ENCODE data around the gene TMEM38A. TPM values are rescaled to one million over a fixed set of nuclear protein-coding genes. Genes with fewer than 3 reads are reported as not detected.

TMEM38A gene
- total RNA-seq, 4 donors from 2014 or later: 3.3 to 7.3 (median 3.6) TPM

DNA sequence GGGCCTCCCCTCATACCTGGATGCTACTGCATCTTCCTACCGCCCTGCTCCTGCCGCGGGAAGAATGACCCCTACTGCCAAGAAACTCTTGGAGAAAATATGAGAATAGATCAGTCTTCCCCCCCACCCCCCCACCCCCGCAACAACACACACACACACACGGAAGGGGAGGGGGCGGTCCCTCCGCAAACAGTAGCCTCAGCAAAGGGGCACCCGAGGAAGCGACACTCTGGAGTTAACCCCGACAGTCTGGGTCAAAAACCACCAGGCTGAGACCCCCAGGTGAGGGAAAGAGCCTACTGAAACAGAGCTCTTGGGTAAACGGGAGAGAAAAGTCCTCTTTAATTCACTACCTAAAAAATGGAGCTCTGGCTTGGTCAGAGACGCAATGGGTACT, 34.1 kb upstream of the TMEM38A start:
- TF ChIP-seq EP300 (IDR thresholded peaks at IDR 0.05) (no peak), POLR2A (IDR thresholded peaks at IDR 0.05) (no peak)
- TF ChIP-seq, protein P1, sequence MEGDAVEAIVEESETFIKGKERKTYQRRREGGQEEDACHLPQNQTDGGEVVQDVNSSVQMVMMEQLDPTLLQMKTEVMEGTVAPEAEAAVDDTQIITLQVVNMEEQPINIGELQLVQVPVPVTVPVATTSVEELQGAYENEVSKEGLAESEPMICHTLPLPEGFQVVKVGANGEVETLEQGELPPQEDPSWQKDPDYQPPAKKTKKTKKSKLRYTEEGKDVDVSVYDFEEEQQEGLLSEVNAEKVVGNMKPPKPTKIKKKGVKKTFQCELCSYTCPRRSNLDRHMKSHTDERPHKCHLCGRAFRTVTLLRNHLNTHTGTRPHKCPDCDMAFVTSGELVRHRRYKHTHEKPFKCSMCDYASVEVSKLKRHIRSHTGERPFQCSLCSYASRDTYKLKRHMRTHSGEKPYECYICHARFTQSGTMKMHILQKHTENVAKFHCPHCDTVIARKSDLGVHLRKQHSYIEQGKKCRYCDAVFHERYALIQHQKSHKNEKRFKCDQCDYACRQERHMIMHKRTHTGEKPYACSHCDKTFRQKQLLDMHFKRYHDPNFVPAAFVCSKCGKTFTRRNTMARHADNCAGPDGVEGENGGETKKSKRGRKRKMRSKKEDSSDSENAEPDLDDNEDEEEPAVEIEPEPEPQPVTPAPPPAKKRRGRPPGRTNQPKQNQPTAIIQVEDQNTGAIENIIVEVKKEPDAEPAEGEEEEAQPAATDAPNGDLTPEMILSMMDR (IDR thresholded peaks at IDR 0.05): no peak
- H3K36me3 ChIP-seq: peaks cover 0 to 23% (median 0%) of the 10 kb centered on the region in 3 donors
- no peak for DNase-seq (ENCODE audit: low spot score in 2 of 2)
- peak overlapping the region; percentile 71 to 98 (median 89) for H3K27ac ChIP-seq
- 0 to 1% methylated on average over 8 to 11 of the region's 12 CpGs for WGBS, 2 donors
- H3K27me3 ChIP-seq: no peaks in the 10 kb centered on the region
- peak overlapping the region; percentile 81 to 95 (median 90) for H3K4me3 ChIP-seq
- H3K4me1 ChIP-seq: peaks cover 0 to 63% (median 21%) of the 10 kb centered on the region in 4 donors
- H3K9me3 ChIP-seq: no peaks in the 10 kb centered on the region

DNA sequence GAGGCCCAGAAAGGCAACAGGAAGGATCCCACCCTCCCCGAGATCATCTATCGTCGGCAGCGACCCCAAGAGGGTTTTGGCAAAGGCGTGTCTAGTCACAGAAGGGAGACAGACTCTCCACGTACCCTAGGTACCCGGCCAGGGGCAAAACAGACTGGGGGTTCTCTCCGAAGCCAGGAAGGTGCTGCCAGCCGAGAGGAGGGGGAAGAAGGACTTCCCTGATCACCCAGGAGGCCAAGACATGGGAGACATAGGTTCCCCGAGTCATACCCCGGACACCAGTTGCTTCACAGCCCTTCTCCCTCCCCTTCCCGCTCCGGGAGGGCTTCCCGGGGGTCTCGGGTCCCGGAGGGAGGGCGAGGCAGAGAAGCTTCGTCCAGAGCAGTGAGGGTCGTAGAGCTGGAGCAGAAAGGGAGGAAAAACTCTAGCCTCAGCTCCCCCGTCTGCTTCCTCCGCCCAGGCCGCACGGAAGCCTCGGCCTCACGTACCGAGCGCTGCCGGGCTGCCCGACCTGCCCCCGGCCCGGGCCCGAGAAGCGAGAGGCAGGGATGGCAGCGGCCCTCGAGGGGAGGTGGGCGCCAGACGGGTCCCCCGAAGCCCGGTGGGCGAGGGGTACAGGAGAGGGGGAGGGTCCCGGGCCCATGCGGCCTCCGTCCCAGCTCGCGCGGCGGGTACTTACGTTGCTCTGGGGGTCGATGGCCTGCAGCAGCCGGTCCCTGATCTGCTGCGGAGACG, 33.6 kb upstream of the TMEM38A start:
- no peak for DNase-seq (ENCODE audit: low spot score in 2 of 2)
- peaks cover 0 to 29% (median 0%) of the 10 kb centered on the region in 3 donors for H3K36me3 ChIP-seq
- H3K4me1 ChIP-seq: peaks cover 0 to 57% (median 21%) of the 10 kb centered on the region in 4 donors
- H3K27ac ChIP-seq: peak overlapping the region; percentile 71 to 98 (median 89)
- no peak for TF ChIP-seq EP300 (IDR thresholded peaks at IDR 0.05)
- no peak for TF ChIP-seq POLR2A (IDR thresholded peaks at IDR 0.05)
- TF ChIP-seq, protein P1 (IDR thresholded peaks at IDR 0.05): no peak
- no peaks in the 10 kb centered on the region for H3K27me3 ChIP-seq
- WGBS, 2 donors: 0% methylated on average over 19 to 35 of the region's 52 CpGs
- peak overlapping the region; percentile 81 to 95 (median 90) for H3K4me3 ChIP-seq
- H3K9me3 ChIP-seq: no peaks in the 10 kb centered on the region

DNA sequence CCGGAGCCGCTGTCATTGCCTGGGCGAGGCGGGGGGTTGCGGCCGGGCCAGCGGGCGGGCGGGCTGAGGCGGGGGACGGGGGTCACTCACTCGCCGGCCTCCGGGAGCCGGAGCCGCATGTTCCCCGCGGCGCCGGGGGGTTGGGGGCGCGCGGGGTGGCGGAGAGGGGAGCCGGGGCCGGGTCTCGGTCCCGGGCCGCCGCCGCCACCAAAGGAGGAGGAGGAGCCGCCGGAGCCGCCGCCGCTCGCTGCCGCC, 33.1 kb upstream of the TMEM38A start:
- Histone ChIP-seq H3K27ac (peak overlapping the region; percentile 71 to 98 (median 89)), H3K9me3 (no peaks in the 10 kb centered on the region), H3K36me3 (peaks cover 0 to 33% (median 0%) of the 10 kb centered on the region in 3 donors), H3K4me1 (peaks cover 0 to 52% (median 21%) of the 10 kb centered on the region in 4 donors), H3K4me3 (peak overlapping the region; percentile 81 to 95 (median 90)), H3K27me3 (no peaks in the 10 kb centered on the region)
- WGBS, 2 donors: 0% methylated on average over 10 to 11 of the region's 38 CpGs
- DNase-seq (ENCODE audit: low spot score in 2 of 2): no peak
- TF ChIP-seq, protein P1 (IDR thresholded peaks at IDR 0.05): no peak
- TF ChIP-seq POLR2A (IDR thresholded peaks at IDR 0.05): peak in 1 of 2 donors; percentile 33
- no peak for TF ChIP-seq EP300 (IDR thresholded peaks at IDR 0.05)

DNA sequence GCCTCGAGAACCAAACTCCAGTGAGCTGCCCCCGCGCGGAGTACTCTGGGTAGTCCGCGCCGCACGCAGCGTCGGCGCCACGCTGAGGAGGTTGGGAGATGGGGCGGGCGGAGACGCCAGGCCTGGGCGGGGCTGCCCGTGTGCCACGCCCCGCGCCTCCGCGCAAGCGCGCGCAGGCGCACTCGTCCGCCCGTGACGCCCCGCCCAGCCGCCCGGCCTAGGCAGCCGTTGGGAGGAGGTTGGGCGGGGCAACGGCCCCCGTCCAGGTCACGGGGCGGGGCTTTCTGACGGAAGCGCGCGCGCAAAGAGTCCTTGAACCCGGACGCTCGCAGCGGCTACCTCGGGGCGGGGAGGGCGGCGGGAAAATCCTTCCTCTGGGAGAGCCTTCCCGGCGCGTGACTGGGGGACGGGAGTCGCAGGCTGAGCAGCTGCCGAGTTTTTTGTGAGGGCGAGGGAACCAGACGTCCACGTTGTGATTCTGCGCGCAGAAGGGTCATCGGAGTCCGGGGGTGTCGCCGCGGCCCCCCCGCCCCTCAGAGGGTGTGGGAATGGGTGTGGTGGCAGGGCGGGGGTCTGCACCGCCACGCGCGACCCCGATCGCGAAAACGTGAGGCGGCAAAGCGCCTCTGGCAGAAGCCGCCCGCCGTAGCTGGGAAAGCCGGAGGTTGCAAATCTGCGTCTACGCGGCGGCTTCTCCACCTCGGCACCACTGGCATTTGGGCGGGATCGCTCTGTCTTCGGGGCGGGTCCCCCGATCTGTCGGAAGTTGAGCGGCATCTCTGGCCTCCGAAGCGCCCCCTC, 32.6 kb upstream of the TMEM38A start, which contains the start of gene MED26:
Gene MED26 (minus strand): TSS at position 22 of the 801 bp plus-strand sequence. CDS start 261 bp downstream, outside the sequence.
- DNase-seq (ENCODE audit: low spot score in 2 of 2): peak; percentile 88 to 92
- Histone ChIP-seq H3K36me3 (peaks cover 0 to 35% (median 0%) of the 10 kb centered on the region in 3 donors), H3K27ac (peak within 1 kb of the TSS; percentile 87 to 98 (median 96)), H3K27me3 (no peaks in the 10 kb centered on the region), H3K4me3 (peak within 1 kb of the TSS; percentile 81 to 97 (median 90)), H3K9me3 (no peaks in the 10 kb centered on the region), H3K4me1 (peaks cover 0 to 48% (median 21%) of the 10 kb centered on the region in 4 donors)
- WGBS, 2 donors: 0 to 1% methylated on average over 37 to 51 of the region's 98 CpGs
- peak; percentile 64 to 89 for TF ChIP-seq EP300 (IDR thresholded peaks at IDR 0.05)
- TF ChIP-seq POLR2A (IDR thresholded peaks at IDR 0.05): peak; percentile 48 to 86
- TF ChIP-seq, protein P1 (IDR thresholded peaks at IDR 0.05): peak in 2 of 5 experiments; percentile 34 to 53
